Parathyroid adenoma (tissue), 2 donors: Measurements from ENCODE around the gene UBASH3A.

Experiments
- H2AFZ ChIP-seq: fragments of 300-600 bp; sonication (generic); one replicate; pipeline ENCODE4 v1.7.0; 2017; ENCODE audit warnings: antibody characterized with exemption, mild to moderate bottlenecking
- H3K27ac ChIP-seq: fragments of 300-600 bp; sonication (generic); one replicate; pipeline ENCODE4 v1.7.0; 2017
- H3K27me3 ChIP-seq: fragments of 300-600 bp; sonication (generic); one replicate; pipeline ENCODE4 v1.7.0; 2017; ENCODE audit warnings: low read length; ENCODE audit not compliant: control insufficient read depth, insufficient read depth
- H3K36me3 ChIP-seq: fragments of 300-600 bp; sonication (generic); one replicate; pipeline ENCODE4 v1.7.0; 2017; ENCODE audit warnings: low read length; ENCODE audit not compliant: control insufficient read depth, insufficient read depth
- H3K4me1 ChIP-seq: fragments of 300-600 bp; sonication (generic); one replicate; pipeline ENCODE4 v1.7.0; 2017; ENCODE audit warnings: control low read depth
- H3K4me2 ChIP-seq: fragments of 300-600 bp; sonication (generic); one replicate; pipeline ENCODE4 v1.7.0; 2017; ENCODE audit warnings: low read length
- H3K4me3 ChIP-seq: fragments of 300-600 bp; sonication (generic); one replicate; pipeline ENCODE4 v1.7.0; 2017; ENCODE audit warnings: low read depth, low read length
- H3K79me2 ChIP-seq: fragments of 300-600 bp; sonication (generic); one replicate; pipeline ENCODE4 v1.7.0; 2017; ENCODE audit warnings: control low read depth
- H3K9ac ChIP-seq: fragments of 300-600 bp; sonication (generic); one replicate; pipeline ENCODE4 v1.7.0; 2017; ENCODE audit warnings: mild to moderate bottlenecking
- H3K9me3 ChIP-seq: fragments of 300-600 bp; sonication (generic); one replicate; pipeline ENCODE4 v1.7.0; 2017; ENCODE audit warnings: low read length; ENCODE audit not compliant: control insufficient read depth
- TF ChIP-seq, protein P1 (sequence below): fragments of 300-600 bp; sonication (generic); IDR thresholded peaks from one replicate; pipeline ENCODE4 v1.7.0; 2017; ENCODE audit warnings: antibody characterized with exemption, mild to moderate bottlenecking
- donor health status: primary hyperparathyroidism.

UBASH3A gene

DNA sequence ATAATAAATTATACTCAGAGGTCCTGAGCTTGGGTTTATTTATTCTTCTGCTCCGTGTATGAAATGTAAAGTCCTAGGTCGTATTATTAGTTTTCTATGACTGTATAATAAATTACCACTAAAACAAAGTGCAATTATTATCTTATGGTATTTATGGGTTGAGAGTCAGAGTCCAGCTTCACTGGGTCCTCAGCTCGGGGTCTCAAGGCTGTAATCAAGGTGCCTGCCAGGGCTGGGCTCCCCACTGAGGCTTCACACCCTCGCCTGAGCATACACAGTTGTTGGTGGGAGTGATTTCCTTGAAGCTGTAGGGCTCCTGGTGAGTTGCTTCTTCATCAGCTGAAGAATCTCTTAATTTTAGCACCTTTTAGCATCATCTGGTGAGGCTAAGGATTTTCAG, 15.2 kb downstream of the UBASH3A start:
- Histone ChIP-seq H3K9me3 (no peaks in the 10 kb centered on the region), H3K4me2 (no peak overlapping the region), H2AFZ (no peak overlapping the region), H3K9ac (no peak overlapping the region), H3K27me3 (no peaks in the 10 kb centered on the region), H3K36me3 (no peaks in the 10 kb centered on the region), H3K4me1 (no peaks in the 10 kb centered on the region), H3K4me3 (no peak overlapping the region), H3K27ac (no peak overlapping the region), H3K79me2 (no peaks in the 10 kb centered on the region)
- TF ChIP-seq, protein P1, sequence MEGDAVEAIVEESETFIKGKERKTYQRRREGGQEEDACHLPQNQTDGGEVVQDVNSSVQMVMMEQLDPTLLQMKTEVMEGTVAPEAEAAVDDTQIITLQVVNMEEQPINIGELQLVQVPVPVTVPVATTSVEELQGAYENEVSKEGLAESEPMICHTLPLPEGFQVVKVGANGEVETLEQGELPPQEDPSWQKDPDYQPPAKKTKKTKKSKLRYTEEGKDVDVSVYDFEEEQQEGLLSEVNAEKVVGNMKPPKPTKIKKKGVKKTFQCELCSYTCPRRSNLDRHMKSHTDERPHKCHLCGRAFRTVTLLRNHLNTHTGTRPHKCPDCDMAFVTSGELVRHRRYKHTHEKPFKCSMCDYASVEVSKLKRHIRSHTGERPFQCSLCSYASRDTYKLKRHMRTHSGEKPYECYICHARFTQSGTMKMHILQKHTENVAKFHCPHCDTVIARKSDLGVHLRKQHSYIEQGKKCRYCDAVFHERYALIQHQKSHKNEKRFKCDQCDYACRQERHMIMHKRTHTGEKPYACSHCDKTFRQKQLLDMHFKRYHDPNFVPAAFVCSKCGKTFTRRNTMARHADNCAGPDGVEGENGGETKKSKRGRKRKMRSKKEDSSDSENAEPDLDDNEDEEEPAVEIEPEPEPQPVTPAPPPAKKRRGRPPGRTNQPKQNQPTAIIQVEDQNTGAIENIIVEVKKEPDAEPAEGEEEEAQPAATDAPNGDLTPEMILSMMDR = no peak

DNA sequence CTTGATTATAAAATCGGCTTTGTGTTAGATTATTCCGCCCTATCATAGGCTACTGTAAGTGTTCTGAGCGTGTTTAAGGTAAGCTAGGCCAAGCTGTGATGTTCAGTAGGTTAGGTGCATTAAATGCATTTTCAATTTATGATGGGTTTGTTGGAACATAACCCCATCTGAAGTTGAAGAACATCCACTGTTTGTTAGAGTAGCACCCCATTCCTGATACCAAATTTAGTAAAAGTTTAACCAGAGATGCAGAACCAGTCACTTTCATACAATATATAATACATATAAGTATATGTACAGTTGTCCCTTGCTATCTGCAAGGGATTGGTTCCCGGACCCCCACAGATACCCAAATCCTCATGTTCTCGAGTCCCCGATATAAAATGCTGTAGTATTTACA, 16.1 kb downstream of the UBASH3A start:
- TF ChIP-seq, protein P1 = no peak
- no peaks in the 10 kb centered on the region for H3K36me3 ChIP-seq

DNA sequence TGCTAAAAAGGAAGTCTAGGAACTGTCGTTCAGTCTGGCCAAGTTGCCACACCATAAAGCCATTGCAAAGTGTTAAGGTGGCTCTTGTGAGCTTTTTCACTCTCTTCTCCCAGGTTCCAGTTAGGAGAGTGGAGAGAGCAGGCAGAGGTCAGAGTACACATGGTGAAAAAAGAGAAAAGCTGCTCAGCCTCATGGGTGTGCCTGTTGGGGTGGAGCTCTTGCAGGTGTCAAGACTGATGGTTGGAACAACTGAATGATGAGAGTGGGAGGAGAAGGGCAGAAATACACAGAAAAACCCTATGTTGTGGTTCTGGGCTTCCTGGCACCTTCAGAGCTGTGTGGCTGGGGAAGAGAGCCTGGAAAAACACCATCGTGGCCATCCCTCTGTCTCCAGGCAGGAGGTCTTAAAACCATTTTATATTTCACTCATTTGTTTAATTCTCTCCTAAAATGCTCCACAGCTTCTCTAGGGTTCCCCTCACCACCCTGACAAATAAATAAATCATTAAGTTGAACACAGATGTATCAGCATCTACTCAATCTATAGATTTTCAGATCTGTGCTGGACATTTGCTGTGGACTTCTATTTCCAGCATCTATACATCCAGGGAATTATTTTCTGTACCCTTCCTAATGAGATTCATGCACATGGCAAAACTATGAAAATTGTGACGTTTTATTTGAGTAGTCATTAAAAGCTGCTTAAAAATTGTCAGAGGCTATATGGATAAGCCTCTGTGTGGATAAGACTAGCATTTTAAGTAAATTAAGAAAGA, 17.5 kb downstream of the UBASH3A start:
- H3K9ac ChIP-seq = no peak overlapping the region
- H3K4me2 ChIP-seq = no peak overlapping the region
- no peak overlapping the region for H3K4me3 ChIP-seq
- no peaks in the 10 kb centered on the region for H3K27me3 ChIP-seq
- no peaks in the 10 kb centered on the region for H3K4me1 ChIP-seq
- no peak overlapping the region for H2AFZ ChIP-seq
- H3K9me3 ChIP-seq = no peaks in the 10 kb centered on the region
- no peak overlapping the region for H3K27ac ChIP-seq
- H3K36me3 ChIP-seq = no peaks in the 10 kb centered on the region
- TF ChIP-seq, protein P1 = no peak
- no peaks in the 10 kb centered on the region for H3K79me2 ChIP-seq

More for the DNA sequence above, 16.1 kb downstream of the UBASH3A start:
- no peak overlapping the region for H3K4me3 ChIP-seq
- no peak overlapping the region for H3K9ac ChIP-seq
- H3K27me3 ChIP-seq = no peaks in the 10 kb centered on the region
- no peak overlapping the region for H3K27ac ChIP-seq
- H3K4me1 ChIP-seq = no peaks in the 10 kb centered on the region
- no peak overlapping the region for H3K4me2 ChIP-seq
- no peaks in the 10 kb centered on the region for H3K79me2 ChIP-seq
- no peak overlapping the region for H2AFZ ChIP-seq
- no peaks in the 10 kb centered on the region for H3K9me3 ChIP-seq

DNA sequence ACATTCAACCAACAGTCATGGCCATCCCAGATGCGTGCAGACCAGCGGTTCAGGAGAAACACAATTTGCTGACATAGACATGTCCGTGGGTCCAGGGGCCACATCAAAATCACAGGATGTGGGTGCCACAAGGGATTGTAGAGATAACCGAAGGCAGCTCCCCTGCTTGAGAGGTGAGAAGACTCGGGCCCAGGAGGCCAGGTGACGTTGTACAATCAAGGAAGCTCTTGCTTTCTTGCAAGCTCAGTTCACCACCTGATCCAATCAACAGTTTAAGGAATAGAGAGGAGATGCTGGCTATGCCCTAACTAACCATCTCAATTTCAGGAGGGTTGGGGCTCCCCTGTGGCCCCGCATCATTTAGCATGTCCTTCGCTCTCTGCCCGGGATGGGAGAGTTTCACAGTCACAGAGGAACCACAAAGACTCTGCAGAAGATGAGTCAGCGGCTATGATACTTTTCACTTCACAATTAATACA, 19.5 kb downstream of the UBASH3A start:
- Histone ChIP-seq H3K27me3 (no peaks in the 10 kb centered on the region), H3K4me3 (no peak overlapping the region), H3K9ac (no peak overlapping the region), H2AFZ (no peak overlapping the region), H3K36me3 (no peaks in the 10 kb centered on the region), H3K4me1 (no peaks in the 10 kb centered on the region), H3K9me3 (no peaks in the 10 kb centered on the region), H3K79me2 (no peaks in the 10 kb centered on the region), H3K4me2 (no peak overlapping the region), H3K27ac (no peak overlapping the region)
- TF ChIP-seq, protein P1 = no peak

DNA sequence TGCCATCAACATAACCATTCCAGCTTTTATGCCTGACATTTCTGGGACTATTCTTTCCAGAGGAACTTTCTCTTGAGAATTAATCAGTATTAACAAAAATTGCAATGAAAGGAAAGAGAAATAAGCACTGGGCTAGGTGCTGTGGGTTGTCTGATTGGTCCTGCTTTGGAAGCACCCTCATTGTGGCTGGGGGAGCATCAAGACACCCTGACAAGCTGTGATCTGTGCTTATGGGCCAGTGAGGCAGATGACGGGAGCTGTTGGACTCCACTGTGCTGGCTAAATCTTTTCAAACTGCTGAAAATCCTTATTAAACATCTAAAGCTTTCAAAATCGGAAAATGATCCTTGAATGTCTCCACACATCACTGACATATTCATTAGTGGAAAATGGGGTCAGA, 20.0 kb downstream of the UBASH3A start:
- H3K4me3 ChIP-seq = no peak overlapping the region
- no peaks in the 10 kb centered on the region for H3K9me3 ChIP-seq
- TF ChIP-seq, protein P1 = no peak
- no peaks in the 10 kb centered on the region for H3K27me3 ChIP-seq
- no peaks in the 10 kb centered on the region for H3K79me2 ChIP-seq
- H2AFZ ChIP-seq = no peak overlapping the region
- no peak overlapping the region for H3K9ac ChIP-seq
- no peaks in the 10 kb centered on the region for H3K36me3 ChIP-seq
- no peak overlapping the region for H3K4me2 ChIP-seq
- no peaks in the 10 kb centered on the region for H3K4me1 ChIP-seq
- no peak overlapping the region for H3K27ac ChIP-seq
